A673 (cell line): ENCODE measurements around the gene ARF3.

Experiments used
- CTCF ChIP-seq: fragments of 300-800, 200-600 bp; sonication (generic); conservative IDR thresholded peaks from 2 replicates; pipeline ENCODE4 v1.5.1; 2017; ENCODE audit warnings: low read depth, mild to moderate bottlenecking, antibody characterized with exemption, low read length, moderate library complexity, mixed read lengths
- EZH2 ChIP-seq: fragments of 200-600 bp; sonication (generic); IDR thresholded peaks from 2 replicates; pipeline ENCODE4 v1.6.1; 2017; ENCODE audit warnings: borderline replicate concordance, low read depth, mild to moderate bottlenecking, mixed read lengths, antibody characterized with exemption, low read length; ENCODE audit not compliant: poor library complexity, severe bottlenecking

GRCh38 chr12:48923117-48923516 lies 34.2 kb downstream of the ARF3 start:
- TF ChIP-seq CTCF (no peak), EZH2 (no peak)
